Endothelial cell of umbilical vein (primary cell): ENCODE data around the gene ZNF783. TPM values are rescaled to one million over a fixed set of nuclear protein-coding genes. Genes with fewer than 3 reads are reported as not detected.

ENCODE experiments used
- BruUV-seq: library from RNA; stranded (reverse); fragments of 400-500 nt; replicated peaks from 2 replicates; lab custom pipeline; 2021; lab: Mats Ljungman, UMichigan
- CTCF ChIA-PET: fragments of 300-600, 350-600 bp; sonication (Branson Sonifier 250); formaldehyde crosslinking; loops from one replicate; lab custom pipeline; 2021; ENCODE audit warnings: antibody characterized with exemption, inconsistent platforms; lab: Charles Lee
- POLR2A ChIA-PET: fragments of 300-600, 350-600 bp; sonication (Branson Sonifier 250); formaldehyde crosslinking; loops from one replicate; lab custom pipeline; 2021; ENCODE audit warnings: antibody characterized with exemption, inconsistent platforms; lab: Charles Lee
- DNase-seq: peaks from one replicate; pipeline ENCODE4 v3.0.0-alpha.2; 2011; ENCODE audit warnings: low read depth, low spot score
- FAIRE-seq: peaks from 2 replicates; lab custom pipeline; 2011; peaks lifted over from hg19 to GRCh38; lab: Jason Lieb, UNC
- H2AFZ ChIP-seq: 2 replicates; pipeline ENCODE4 v1.6.0; 2012; ENCODE audit warnings: low read depth, low read length, control low read depth, inconsistent platforms
- H3K27ac ChIP-seq: 2 replicates; pipeline ENCODE4 v1.5.1; 2011; ENCODE audit warnings: low read depth, mild to moderate bottlenecking, control low read depth, low read length, moderate library complexity; ENCODE audit not compliant: insufficient read depth
- H3K27me3 ChIP-seq, 2 experiments: 2 replicates each; pipeline versions ENCODE4 v1.6.0 to v1.6.1; 2011; ENCODE audit warnings: low read length in 2 of 2, mixed read lengths in 1 of 2; ENCODE audit not compliant: control insufficient read depth in 2 of 2, insufficient read depth in 2 of 2
- H3K36me3 ChIP-seq, 2 experiments: 2 replicates in 1 of 2; 3 replicates in 1 of 2; pipeline ENCODE4 v1.5.1; 2011; ENCODE audit warnings: low read length in 2 of 2, mild to moderate bottlenecking in 1 of 2, moderate library complexity in 1 of 2; ENCODE audit not compliant: control insufficient read depth in 2 of 2, insufficient read depth in 2 of 2; ENCODE audit errors: extremely low read depth in 1 of 2
- H3K4me1 ChIP-seq: 3 replicates; pipeline ENCODE4 v1.5.1; 2011; ENCODE audit warnings: mild to moderate bottlenecking, low read length; ENCODE audit not compliant: control insufficient read depth, insufficient read depth; ENCODE audit errors: extremely low read depth
- H3K4me2 ChIP-seq: 2 replicates; pipeline ENCODE4 v1.6.1; 2011; ENCODE audit warnings: low read length, control low read depth, mixed read lengths; ENCODE audit not compliant: insufficient read depth
- H3K4me3 ChIP-seq, 3 experiments: fragments of 200-600 bp in 1 of 3; sonication (generic), shearing (Covaris generic) in 1 of 3; replicated peaks in 1 of 3; 2 replicates each; pipeline ENCODE4 v1.5.1; 2011 to 2016; ENCODE audit warnings: control low read depth in 3 of 3, low read length in 3 of 3, mild to moderate bottlenecking in 2 of 3, inconsistent platforms in 1 of 3, low read depth in 1 of 3, moderate library complexity in 1 of 3; ENCODE audit not compliant: insufficient read depth in 1 of 3
- H3K79me2 ChIP-seq: 2 replicates; pipeline ENCODE4 v1.6.0; 2012; ENCODE audit warnings: low read length, inconsistent platforms; ENCODE audit not compliant: control insufficient read depth, insufficient read depth
- H3K9ac ChIP-seq: replicated peaks from 2 replicates; pipeline ENCODE3; 2011; ENCODE audit warnings: low read length, control low read depth; ENCODE audit not compliant: insufficient read depth; ENCODE audit errors: extremely low read depth
- H3K9me1 ChIP-seq: replicated peaks from 3 replicates; pipeline ENCODE4 v1.6.0; 2011; ENCODE audit warnings: mild to moderate bottlenecking, low read length; ENCODE audit not compliant: control insufficient read depth, insufficient read depth; ENCODE audit errors: extremely low read depth
- H3K9me3 ChIP-seq: replicated peaks from 2 replicates; pipeline ENCODE4 v1.5.1; 2012; ENCODE audit warnings: low read length, inconsistent platforms; ENCODE audit not compliant: control insufficient read depth, insufficient read depth
- H4K20me1 ChIP-seq: replicated peaks from 2 replicates; pipeline ENCODE3; 2011; ENCODE audit warnings: mild to moderate bottlenecking, low read length; ENCODE audit not compliant: control insufficient read depth, insufficient read depth; ENCODE audit errors: extremely low read depth
- FOS ChIP-seq: IDR thresholded peaks from 2 replicates; pipeline ENCODE4 v1.6.1; 2011; ENCODE audit warnings: mild to moderate bottlenecking, low read length, moderate library complexity, borderline replicate concordance; ENCODE audit not compliant: insufficient read depth
- JUN ChIP-seq: IDR thresholded peaks from 2 replicates; pipeline ENCODE4 v1.6.1; 2011; ENCODE audit warnings: borderline replicate concordance, low read depth; ENCODE audit not compliant: insufficient read length, insufficient read depth
- POLR2AphosphoS5 ChIP-seq: IDR thresholded peaks from 2 replicates; pipeline ENCODE4 v1.6.1; 2012; ENCODE audit warnings: low read depth, mild to moderate bottlenecking, control low read depth, low read length, moderate library complexity; ENCODE audit not compliant: insufficient read depth
- dilution Hi-C: fragments of 300-500 bp; cut with MboI; formaldehyde crosslinking; loops from one replicate; pipeline ENCODE4 v1.15.0; 2019; ENCODE audit warnings: low sequenced_read_pairs; ENCODE audit not compliant: extremely low pct_ligation_motif_present
- intact Hi-C: fragments of 100-400 bp; cut with micrococcal nuclease; formaldehyde crosslinking; loops from one replicate; pipeline ENCODE4 v1.10.0; 2022
- polyA plus RNA-seq, 4 experiments: library from polyadenylated mRNA; depleted of rRNA in 3 of 4; stranded (reverse) in 3 of 4; unstranded in 1 of 4; fragments of >200 nt; gene quantifications; 2 replicates each; pipeline versions ENCODE4 v1.2.1 to v1.2.3, GENCODE V29; 2011 to 2012; ENCODE audit warnings: missing spikeins in 1 of 4
- total RNA-seq: library from RNA; stranded (reverse); gene quantifications from 2 replicates; pipeline ENCODE4 v1.2.3, GENCODE V29; 2021

The ZNF783 gene
- total and polyA plus RNA-seq, 2 donors (not counting 3 experiments of a cell fraction or from before 2014, with no cell fraction given): 7.3 to 9.8 TPM

GRCh38 chr7:149322737-149323136, 60.7 kb downstream of the ZNF783 start:
- no peak overlapping the region for H3K4me2 ChIP-seq
- H2AFZ ChIP-seq: no peak overlapping the region
- H4K20me1 ChIP-seq: no peaks in the 10 kb centered on the region
- no peaks in the 10 kb centered on the region for H3K79me2 ChIP-seq
- H3K36me3 ChIP-seq: no peaks in the 10 kb centered on the region
- H3K27me3 ChIP-seq: peaks cover 2 to 5% of the 10 kb centered on the region in 2 experiments
- ChIA-PET CTCF (no interaction called here), POLR2A (no interaction called here)
- intact Hi-C loops (no loop called here), dilution Hi-C loops (no loop called here)
- H3K27ac ChIP-seq: no peak overlapping the region
- H3K9me1 ChIP-seq: no peaks in the 10 kb centered on the region
- FAIRE-seq (no peak), DNase-seq (no peak)
- no TSS peak for BruUV-seq
- no peak overlapping the region for H3K4me3 ChIP-seq
- H3K9ac ChIP-seq: no peak overlapping the region
- no peak for TF ChIP-seq POLR2AphosphoS5
- no peaks in the 10 kb centered on the region for H3K4me1 ChIP-seq
- no peaks in the 10 kb centered on the region for H3K9me3 ChIP-seq

- TF ChIP-seq FOS: no peak
- TF ChIP-seq JUN: no peak
- no peak for TF ChIP-seq POLR2AphosphoS5
- FAIRE-seq (no peak), DNase-seq (no peak)
- H3K4me3 ChIP-seq: no peak overlapping the region
- H3K4me2 ChIP-seq: no peak overlapping the region
- H3K79me2 ChIP-seq: no peaks in the 10 kb centered on the region
- ChIA-PET CTCF (no interaction called here), POLR2A (no interaction called here)
- peaks cover 2 to 5% of the 10 kb centered on the region in 2 experiments for H3K27me3 ChIP-seq
- H3K9me1 ChIP-seq: no peaks in the 10 kb centered on the region
- H4K20me1 ChIP-seq: no peaks in the 10 kb centered on the region
- no peak overlapping the region for H3K9ac ChIP-seq
- no peak overlapping the region for H2AFZ ChIP-seq
- intact Hi-C loops (no loop called here), dilution Hi-C loops (no loop called here)
- no TSS peak for BruUV-seq
- H3K27ac ChIP-seq: no peak overlapping the region
- H3K4me1 ChIP-seq: no peaks in the 10 kb centered on the region
- no peaks in the 10 kb centered on the region for H3K36me3 ChIP-seq
- H3K9me3 ChIP-seq: no peaks in the 10 kb centered on the region
These were observed 63.3 kb downstream of the ZNF783 start for GRCh38 chr7:149325248-149325647.
